Astrocyte (in vitro differentiated cells and primary cell): ENCODE data around the gene PDE9A. TPM values are rescaled to one million over a fixed set of nuclear protein-coding genes. Genes with fewer than 3 reads are reported as not detected.

Source experiments
- DNase-seq: peaks from one replicate; pipeline ENCODE4 v3.0.0-alpha.2; 2010; ENCODE audit warnings: low read depth
- FAIRE-seq: peaks from 2 replicates; lab custom pipeline; 2011; peaks lifted over from hg19 to GRCh38; lab: Jason Lieb, UNC
- H2AFZ ChIP-seq: 2 replicates; pipeline ENCODE4 v1.6.0; 2012; ENCODE audit warnings: low read depth, low read length, inconsistent platforms
- H3K27ac ChIP-seq: 2 replicates; pipeline ENCODE4 v1.5.1; 2011; ENCODE audit warnings: low read depth, low read length, inconsistent platforms
- H3K27me3 ChIP-seq: 2 replicates; pipeline ENCODE4 v1.6.0; 2011; ENCODE audit warnings: low read length, inconsistent platforms; ENCODE audit not compliant: insufficient read depth
- H3K36me3 ChIP-seq: 2 replicates; pipeline ENCODE4 v1.5.1; 2011; ENCODE audit warnings: low read length, inconsistent platforms; ENCODE audit not compliant: insufficient read depth
- H3K4me1 ChIP-seq: 2 replicates; pipeline ENCODE4 v1.5.1; 2011; ENCODE audit warnings: low read length, inconsistent platforms; ENCODE audit not compliant: insufficient read depth
- H3K4me2 ChIP-seq: 2 replicates; pipeline ENCODE4 v1.6.0; 2012; ENCODE audit warnings: low read length, inconsistent platforms
- H3K4me3 ChIP-seq: 2 replicates; pipeline ENCODE4 v1.5.1; 2011; ENCODE audit warnings: low read depth, mild to moderate bottlenecking, low read length, inconsistent platforms; ENCODE audit not compliant: insufficient read depth
- H3K79me2 ChIP-seq: 2 replicates; pipeline ENCODE4 v1.6.0; 2012; ENCODE audit warnings: mild to moderate bottlenecking, low read length, inconsistent platforms; ENCODE audit not compliant: insufficient read depth
- H3K9ac ChIP-seq: 2 replicates; pipeline ENCODE4 v1.6.0; 2012; ENCODE audit warnings: mild to moderate bottlenecking, low read length, inconsistent platforms
- H3K9me3 ChIP-seq: 2 replicates; pipeline ENCODE4 v1.5.1; 2012; ENCODE audit warnings: low read depth, mild to moderate bottlenecking, low read length, inconsistent platforms; ENCODE audit not compliant: insufficient read depth
- H4K20me1 ChIP-seq: 2 replicates; pipeline ENCODE4 v1.6.0; 2012; ENCODE audit warnings: low read length, inconsistent platforms; ENCODE audit not compliant: insufficient read depth
- H3K27ac Mint-ChIP-seq: one replicate; pipeline ENCODE4 v1.8.0; 2021; ENCODE audit warnings: mild to moderate bottlenecking, mixed read lengths; ENCODE audit not compliant: unreplicated experiment
- H3K27me3 Mint-ChIP-seq: one replicate; pipeline ENCODE4 v1.8.0; 2021; ENCODE audit warnings: low read depth, mixed read lengths; ENCODE audit not compliant: unreplicated experiment
- H3K36me3 Mint-ChIP-seq: one replicate; pipeline ENCODE4 v1.8.0; 2021; ENCODE audit warnings: low read depth, mixed read lengths; ENCODE audit not compliant: unreplicated experiment
- H3K4me1 Mint-ChIP-seq: one replicate; pipeline ENCODE4 v1.8.0; 2021; ENCODE audit warnings: low read depth, mixed read lengths; ENCODE audit not compliant: unreplicated experiment
- H3K4me3 Mint-ChIP-seq: one replicate; pipeline ENCODE4 v1.8.0; 2021; ENCODE audit warnings: mild to moderate bottlenecking, moderate library complexity, mixed read lengths; ENCODE audit not compliant: unreplicated experiment
- H3K9me3 Mint-ChIP-seq: one replicate; pipeline ENCODE4 v1.8.0; 2021; ENCODE audit warnings: mild to moderate bottlenecking, mixed read lengths; ENCODE audit not compliant: unreplicated experiment
- CTCF ChIP-seq: IDR thresholded peaks from 2 replicates; pipeline ENCODE4 v1.5.1; 2011; ENCODE audit warnings: low read depth, mild to moderate bottlenecking, inconsistent platforms, low read length, moderate library complexity; ENCODE audit not compliant: insufficient read depth
- EZH2 ChIP-seq: IDR thresholded peaks from 2 replicates; pipeline ENCODE4 v1.6.1; 2012; ENCODE audit warnings: mild to moderate bottlenecking, low read length, inconsistent platforms; ENCODE audit not compliant: insufficient read depth
- total RNA-seq: library from RNA; stranded (reverse); gene quantifications from 2 replicates; pipeline ENCODE4 v1.2.1, GENCODE V29; 2021

Gene PDE9A
- total RNA-seq, 1 donor from 2014 or later: 7.8 TPM

GRCh38 chr21:42765656-42766055, 112.2 kb downstream of the PDE9A start:
- Histone ChIP-seq H3K4me2 (no peak overlapping the region), H3K9me3 (no peaks in the 10 kb centered on the region), H3K4me1 (no peaks in the 10 kb centered on the region), H3K27me3 (no peaks in the 10 kb centered on the region), H3K4me3 (no peak overlapping the region), H3K9ac (no peak overlapping the region), H2AFZ (no peak overlapping the region), H3K36me3 (no peaks in the 10 kb centered on the region), H3K79me2 (no peaks in the 10 kb centered on the region), H3K27ac (no peak overlapping the region), H4K20me1 (no peaks in the 10 kb centered on the region)
- DNase-seq (no peak), FAIRE-seq (no peak)
- Mint-ChIP-seq H3K27ac (no peak overlapping the region), H3K36me3 (peaks cover 17% of the 10 kb centered on the region), H3K27me3 (peaks cover 35% of the 10 kb centered on the region), H3K9me3 (no peaks in the 10 kb centered on the region), H3K4me1 (no peaks in the 10 kb centered on the region), H3K4me3 (no peak overlapping the region)
- TF ChIP-seq EZH2 (no peak), CTCF (no peak)

- Histone ChIP-seq H3K9ac (no peak overlapping the region), H3K27me3 (no peaks in the 10 kb centered on the region), H3K4me2 (no peak overlapping the region), H3K4me3 (no peak overlapping the region), H3K4me1 (no peaks in the 10 kb centered on the region), H2AFZ (no peak overlapping the region), H3K36me3 (no peaks in the 10 kb centered on the region), H3K27ac (no peak overlapping the region), H3K79me2 (no peaks in the 10 kb centered on the region), H4K20me1 (no peaks in the 10 kb centered on the region), H3K9me3 (no peaks in the 10 kb centered on the region)
- TF ChIP-seq CTCF (no peak), EZH2 (no peak)
- Mint-ChIP-seq H3K9me3 (no peaks in the 10 kb centered on the region), H3K4me1 (no peaks in the 10 kb centered on the region), H3K36me3 (peaks cover 14% of the 10 kb centered on the region), H3K4me3 (no peak overlapping the region), H3K27ac (no peak overlapping the region), H3K27me3 (peaks cover 37% of the 10 kb centered on the region)
- DNase-seq (no peak), FAIRE-seq (no peak)
These were observed 113.5 kb downstream of the PDE9A start for GRCh38 chr21:42766739-42767560.

- DNase-seq (no peak), FAIRE-seq (no peak)
- Histone ChIP-seq H3K27ac (no peak overlapping the region), H2AFZ (no peak overlapping the region), H3K9ac (no peak overlapping the region), H3K36me3 (no peaks in the 10 kb centered on the region), H3K4me3 (no peak overlapping the region), H3K4me2 (no peak overlapping the region), H3K4me1 (no peaks in the 10 kb centered on the region), H3K27me3 (no peaks in the 10 kb centered on the region), H4K20me1 (no peaks in the 10 kb centered on the region), H3K79me2 (no peaks in the 10 kb centered on the region), H3K9me3 (no peaks in the 10 kb centered on the region)
- peaks cover 35% of the 10 kb centered on the region for H3K27me3 Mint-ChIP-seq
- no peaks in the 10 kb centered on the region for H3K4me1 Mint-ChIP-seq
- TF ChIP-seq CTCF: no peak
- no peak for TF ChIP-seq EZH2
- H3K4me3 Mint-ChIP-seq: no peak overlapping the region
- no peak overlapping the region for H3K27ac Mint-ChIP-seq
- peaks cover 14% of the 10 kb centered on the region for H3K36me3 Mint-ChIP-seq
- no peaks in the 10 kb centered on the region for H3K9me3 Mint-ChIP-seq
These were observed 114.1 kb downstream of the PDE9A start for GRCh38 chr21:42767561-42767835.
